Ovary (tissue), 9 donors: Measurements from ENCODE around the gene F2RL3. TPM values are rescaled to one million over a fixed set of nuclear protein-coding genes. Genes with fewer than 3 reads are reported as not detected.

Experiments used
- DNase-seq, 5 donors: peaks; one replicate each; pipeline ENCODE4 v3.0.0-alpha.2; 2019 to 2020
- H3K27ac ChIP-seq, 2 donors: fragments of 200-600 bp; one replicate each; pipeline versions ENCODE4 v1.5.1 to v1.8.0; 2019 to 2022
- H3K27me3 ChIP-seq: fragments of 200-600 bp; one replicate; pipeline ENCODE4 v1.8.0; 2022
- H3K36me3 ChIP-seq: fragments of 200-600 bp; sonication (generic); one replicate; pipeline ENCODE4 v1.5.1; 2019
- H3K4me1 ChIP-seq: one replicate; pipeline ENCODE4 v1.8.1; 2013; ENCODE audit warnings: mild to moderate bottlenecking, moderate library complexity; ENCODE audit not compliant: insufficient read depth
- H3K4me3 ChIP-seq: fragments of 200-600 bp; sonication (generic); one replicate; pipeline ENCODE4 v1.5.1; 2017
- H3K9me3 ChIP-seq, 2 donors: fragments of 200-600 bp in 1 of 2; sonication (generic) in 1 of 2; one replicate each; pipeline versions ENCODE4 v1.5.1 to v1.8.1; 2013 to 2019; ENCODE audit warnings: mild to moderate bottlenecking in 1 of 2, moderate library complexity in 1 of 2
- CTCF ChIP-seq, 3 donors: fragments of 450-650 bp in 2 of 3; fragments of 200-600 bp in 1 of 3; IDR thresholded peaks; one replicate each; pipeline versions ENCODE4 v1.5.1 to v1.8.0; 2016 to 2022; ENCODE audit warnings: antibody characterized with exemption in 3 of 3, mild to moderate bottlenecking in 1 of 3
- EP300 ChIP-seq: sonication (generic); formaldehyde crosslinking; IDR thresholded peaks from one replicate; pipeline ENCODE4 v1.6.1; 2017; ENCODE audit warnings: antibody characterized with exemption
- POLR2A ChIP-seq: fragments of 450-650 bp; IDR thresholded peaks from one replicate; pipeline ENCODE4 v1.6.1; 2017; ENCODE audit warnings: antibody characterized with exemption, mild to moderate bottlenecking, moderate library complexity
- WGBS, 3 donors: extraction: QIAGEN DNeasy Blood & Tissue Kit in 1 of 3; methylation state at CpG; one replicate each; pipeline versions ENCODE4 v1.1.5 to v1.1.7; 2013 to 2017; 5-methylcytosine and 5-hydroxymethylcytosine counted together
- intact Hi-C, 4 donors: fragments of 100-400 bp; cut with DNase I; formaldehyde crosslinking; loops; one replicate each; pipeline versions ENCODE4 v1.11.0 to v1.15.1; 2022 to 2023
- polyA plus RNA-seq, 2 donors: library from polyadenylated mRNA; stranded (reverse); fragments of 200-250 nt in 1 of 2; fragments of 350-450 nt in 1 of 2; fragmentation: Illumina TruSeq in 1 of 2; extraction: RNeasy Lipid Tissue Mini Kit (QIAGEN cat#74804) in 1 of 2; gene quantifications; one replicate each; pipeline ENCODE4 v1.2.3, GENCODE V29; 2013 to 2014
- total RNA-seq, 7 donors: library from RNA; depleted of rRNA in 2 of 7; stranded (reverse); fragments of >200 nt in 2 of 7; fragmentation: NEBNext Ultra II Directional in 3 of 7; extraction: Animal tissue kit (Norgen Biotek cat#: 25700) in 3 of 7; gene quantifications; one replicate each; pipeline versions ENCODE4 v1.1.0 to v1.2.4, GENCODE V29; 2016 to 2023
- donor health status: DM: no; HTN: no; CAD: no; lungs with moderate emphysema.
- donor health status: DM: no; HTN: no; CAD: no.
- donor health status: Bipolar disorder and iron deficiency.
- donor health status: DM: yes; HTN: yes; CAD: no.
- donor health status: DM: no; HTN: no; CAD: no.
- donor health status: DM: yes; HTN: yes; CAD: no.

Gene F2RL3
- total and polyA plus RNA-seq, 9 donors, result 0.08 to 5.4 (median 0.92) TPM

DNA sequence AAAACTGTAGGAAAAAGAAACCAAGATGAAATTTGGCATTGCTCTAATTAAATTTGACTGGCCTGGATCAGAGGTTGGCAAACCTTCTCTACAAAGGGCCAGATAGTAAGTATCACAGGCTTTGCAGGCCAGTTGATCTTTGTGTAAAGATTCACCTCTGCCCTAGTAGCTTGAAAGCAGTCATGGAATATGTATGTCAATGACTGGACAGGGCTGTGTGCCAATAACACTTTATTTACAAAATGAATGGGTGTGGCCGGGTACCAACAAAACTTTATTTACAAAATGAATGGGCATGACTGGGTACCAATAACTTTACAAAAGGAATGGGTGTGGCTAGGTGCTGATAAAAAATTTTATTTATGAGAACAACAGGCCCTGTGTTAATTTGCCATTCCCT, 39.6 kb upstream of the F2RL3 start:
- no peak for TF ChIP-seq EP300
- TF ChIP-seq POLR2A, result no peak
- no peak for TF ChIP-seq CTCF (IDR thresholded peaks at IDR 0.05)
- no peaks in the 10 kb centered on the region for H3K27me3 ChIP-seq
- WGBS, 3 donors, result 76 to 94% (median 78%) methylated on average over 1 of the region's 1 CpG
- no peaks in the 10 kb centered on the region for H3K4me1 ChIP-seq
- H3K36me3 ChIP-seq, result no peaks in the 10 kb centered on the region
- H3K4me3 ChIP-seq, result no peak overlapping the region
- intact Hi-C loops, result no loop called here
- no peak overlapping the region for H3K27ac ChIP-seq
- H3K9me3 ChIP-seq, result no peaks in the 10 kb centered on the region
- DNase-seq, result no peak

DNA sequence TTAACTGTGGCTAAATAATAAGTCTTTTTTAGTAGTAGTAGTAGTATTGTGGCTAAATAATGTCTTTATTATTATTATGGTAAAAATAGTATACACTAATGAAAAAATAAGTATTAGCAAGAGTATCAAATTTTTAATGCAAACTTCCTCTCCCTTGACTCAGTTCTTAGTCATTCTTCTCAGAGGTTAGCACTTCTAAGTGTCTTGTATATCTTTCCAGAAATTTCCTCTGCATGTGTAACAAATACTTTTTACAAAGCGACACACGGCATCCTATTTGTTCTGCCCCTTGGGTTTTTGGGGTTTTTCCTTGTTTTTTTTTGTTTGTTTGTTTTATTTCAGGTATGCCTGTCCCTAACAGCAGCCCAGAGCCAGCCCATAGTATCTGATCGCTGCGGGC, 38.7 kb upstream of the F2RL3 start:
- DNase-seq, result no peak
- intact Hi-C loops, result no loop called here
- Histone ChIP-seq H3K4me1 (no peaks in the 10 kb centered on the region), H3K9me3 (no peaks in the 10 kb centered on the region), H3K27me3 (no peaks in the 10 kb centered on the region), H3K4me3 (no peak overlapping the region), H3K27ac (no peak overlapping the region), H3K36me3 (no peaks in the 10 kb centered on the region)
- WGBS, 3 donors, result 93 to 98% (median 97%) methylated on average over 4 of the region's 4 CpGs
- TF ChIP-seq EP300, result no peak

DNA sequence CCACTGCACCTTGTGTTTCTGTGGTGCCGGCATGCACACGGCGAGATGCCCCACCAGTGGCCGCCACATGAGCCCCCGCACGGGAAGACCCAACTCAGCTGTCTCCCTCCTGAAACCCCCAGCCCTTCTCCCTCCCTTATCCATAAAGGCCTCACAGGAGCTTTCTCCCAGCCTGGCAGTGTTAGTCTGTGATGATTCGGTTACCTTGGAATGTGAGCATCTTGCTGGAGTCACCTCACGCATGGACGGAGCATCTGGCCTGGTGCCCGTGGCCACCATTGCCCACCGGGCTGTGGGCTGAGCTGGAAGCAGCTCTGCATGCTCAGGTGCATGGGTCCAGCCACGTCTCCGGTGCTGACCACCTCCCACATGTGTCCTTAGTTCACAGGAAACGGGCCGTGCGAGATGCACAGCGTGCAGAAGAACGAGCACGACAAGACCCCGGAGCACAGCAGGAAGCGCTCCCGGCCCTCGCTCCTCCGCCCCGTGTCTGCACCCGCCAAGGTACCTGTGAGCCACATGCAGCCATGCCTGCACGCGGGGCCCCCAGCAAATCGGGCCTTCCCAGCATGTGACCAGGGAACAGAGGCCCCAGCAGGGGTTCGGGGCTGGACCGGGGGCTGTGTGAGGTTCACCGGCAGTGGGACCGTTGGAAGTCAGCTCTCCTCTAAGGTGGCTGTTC, 37.6 kb upstream of the F2RL3 start:
- DNase-seq, result no peak
- 88 to 89% (median 89%) methylated on average over 30 to 33 of the region's 33 CpGs for WGBS, 3 donors
- H3K36me3 ChIP-seq, result no peaks in the 10 kb centered on the region

GRCh38 chr19:16853066-16853465, 35.7 kb upstream of the F2RL3 start:
- intact Hi-C loops, result no loop called here
- no peak for DNase-seq
- 88 to 93% (median 91%) methylated on average over 7 of the region's 7 CpGs for WGBS, 3 donors
- no peak overlapping the region for H3K4me3 ChIP-seq
- no peaks in the 10 kb centered on the region for H3K9me3 ChIP-seq
- no peaks in the 10 kb centered on the region for H3K4me1 ChIP-seq
- no peak overlapping the region for H3K27ac ChIP-seq
- H3K27me3 ChIP-seq, result no peaks in the 10 kb centered on the region
- H3K36me3 ChIP-seq, result no peaks in the 10 kb centered on the region
- TF ChIP-seq CTCF (IDR thresholded peaks at IDR 0.05) (no peak), EP300 (no peak), POLR2A (no peak)

More for the DNA sequence above, 37.6 kb upstream of the F2RL3 start:
- intact Hi-C loops, result no loop called here
- Histone ChIP-seq H3K9me3 (no peaks in the 10 kb centered on the region), H3K27ac (no peak overlapping the region), H3K4me3 (no peak overlapping the region), H3K4me1 (no peaks in the 10 kb centered on the region), H3K27me3 (no peaks in the 10 kb centered on the region)
- TF ChIP-seq CTCF (IDR thresholded peaks at IDR 0.05) (no peak), EP300 (no peak)

DNA sequence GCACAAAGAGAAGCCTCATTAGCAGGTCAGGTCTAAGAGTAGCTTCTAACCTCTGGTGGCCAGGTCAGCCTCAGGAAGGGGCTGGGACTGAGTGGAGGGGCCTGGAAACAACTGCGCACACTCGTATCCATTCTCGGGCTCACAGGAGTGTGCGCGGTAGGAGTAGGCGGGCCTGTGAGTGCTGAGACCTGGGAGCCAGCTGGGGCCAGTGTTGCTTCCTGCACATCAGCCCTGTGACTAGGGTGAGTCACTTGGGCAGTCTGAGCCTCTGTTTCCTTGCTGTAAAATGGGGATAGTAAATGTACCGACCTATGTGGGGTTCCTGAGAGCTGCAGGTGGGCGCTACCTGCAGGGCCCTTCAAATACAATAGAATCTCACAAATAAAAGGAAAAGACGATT, 32.7 kb upstream of the F2RL3 start:
- no peaks in the 10 kb centered on the region for H3K4me1 ChIP-seq
- intact Hi-C loops, result no loop called here
- no peak overlapping the region for H3K27ac ChIP-seq
- TF ChIP-seq CTCF (IDR thresholded peaks at IDR 0.05), result no peak
- TF ChIP-seq POLR2A, result no peak
- TF ChIP-seq EP300, result no peak
- no peak for DNase-seq
- H3K4me3 ChIP-seq, result no peak overlapping the region
- no peaks in the 10 kb centered on the region for H3K9me3 ChIP-seq
- WGBS, 3 donors, result 88 to 96% (median 89%) methylated on average over 9 of the region's 9 CpGs
- no peaks in the 10 kb centered on the region for H3K27me3 ChIP-seq
- H3K36me3 ChIP-seq, result no peaks in the 10 kb centered on the region
